ENCODE data around the gene SYT7.

DNA sequence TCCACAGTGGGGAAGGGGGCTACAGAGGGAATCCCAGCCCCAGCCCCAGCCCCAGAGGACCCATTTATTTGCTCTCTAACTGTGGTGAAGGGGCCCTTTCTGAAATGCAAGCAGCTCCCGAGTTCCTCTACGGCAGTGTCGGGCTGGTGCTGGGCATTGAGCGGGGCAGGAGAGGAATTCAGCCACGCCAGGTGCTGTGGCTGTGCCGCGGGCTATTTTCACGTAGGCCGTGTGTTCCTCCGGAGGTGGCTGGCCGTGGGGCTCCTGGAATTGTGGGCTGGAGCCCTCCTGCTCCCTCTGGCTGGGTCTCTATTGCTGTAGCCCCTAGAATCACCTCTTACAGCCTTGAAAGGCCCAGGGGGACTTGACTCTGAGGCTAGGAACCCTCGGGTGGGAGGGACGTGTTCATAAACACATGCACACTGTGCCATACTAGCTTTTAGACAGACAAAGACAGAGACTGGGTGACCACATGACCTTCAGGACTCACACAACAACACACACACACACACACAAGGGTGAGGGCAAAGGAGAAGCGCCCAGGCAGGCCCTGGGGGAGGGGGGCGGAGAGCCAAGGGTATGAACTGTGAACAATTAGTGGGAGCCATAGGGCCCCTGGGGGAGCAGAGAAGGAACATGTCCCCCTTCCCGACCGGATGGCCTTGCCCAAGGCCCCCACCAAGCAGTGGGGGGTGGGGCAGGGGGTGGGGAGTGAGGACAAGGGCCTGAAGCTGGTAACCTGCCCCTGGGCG is 48.4 kb upstream of the SYT7 start:
- TF ChIP-seq EP300 (IDR thresholded peaks at IDR 0.05): no peak
- TF ChIP-seq, protein P1, sequence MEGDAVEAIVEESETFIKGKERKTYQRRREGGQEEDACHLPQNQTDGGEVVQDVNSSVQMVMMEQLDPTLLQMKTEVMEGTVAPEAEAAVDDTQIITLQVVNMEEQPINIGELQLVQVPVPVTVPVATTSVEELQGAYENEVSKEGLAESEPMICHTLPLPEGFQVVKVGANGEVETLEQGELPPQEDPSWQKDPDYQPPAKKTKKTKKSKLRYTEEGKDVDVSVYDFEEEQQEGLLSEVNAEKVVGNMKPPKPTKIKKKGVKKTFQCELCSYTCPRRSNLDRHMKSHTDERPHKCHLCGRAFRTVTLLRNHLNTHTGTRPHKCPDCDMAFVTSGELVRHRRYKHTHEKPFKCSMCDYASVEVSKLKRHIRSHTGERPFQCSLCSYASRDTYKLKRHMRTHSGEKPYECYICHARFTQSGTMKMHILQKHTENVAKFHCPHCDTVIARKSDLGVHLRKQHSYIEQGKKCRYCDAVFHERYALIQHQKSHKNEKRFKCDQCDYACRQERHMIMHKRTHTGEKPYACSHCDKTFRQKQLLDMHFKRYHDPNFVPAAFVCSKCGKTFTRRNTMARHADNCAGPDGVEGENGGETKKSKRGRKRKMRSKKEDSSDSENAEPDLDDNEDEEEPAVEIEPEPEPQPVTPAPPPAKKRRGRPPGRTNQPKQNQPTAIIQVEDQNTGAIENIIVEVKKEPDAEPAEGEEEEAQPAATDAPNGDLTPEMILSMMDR (IDR thresholded peaks at IDR 0.05): no peak

Data from esophagus muscularis mucosa (tissue), 3 donors.